Measurements from ENCODE around the gene IL17B.

Gene IL17B

DNA sequence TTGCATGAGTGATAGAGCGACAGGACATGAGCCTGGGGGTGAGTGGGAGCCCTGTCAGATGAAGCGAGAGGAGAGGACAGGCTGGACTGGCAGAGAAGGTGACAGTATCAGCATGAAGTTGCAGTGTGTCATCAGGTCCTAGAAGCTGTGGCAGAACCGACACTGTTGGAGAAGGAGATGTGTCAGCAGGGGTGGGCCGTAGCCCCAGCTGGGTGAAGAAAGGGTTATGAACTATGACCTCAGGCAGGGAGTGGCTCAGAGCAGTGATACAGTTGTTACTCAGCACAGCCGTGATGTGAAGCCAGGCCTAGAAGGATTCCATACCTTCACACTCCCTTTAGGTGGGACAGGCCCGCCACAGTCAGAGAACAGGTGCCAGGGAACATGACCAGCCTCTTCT, 13.7 kb downstream of the IL17B start:
- no peaks in the 10 kb centered on the region for H3K27me3 ChIP-seq (ENCODE audit: insufficient read depth, low read depth)
- H3K9ac ChIP-seq = no peak overlapping the region
- no peak overlapping the region for H3K4me3 ChIP-seq (IDR thresholded peaks at IDR 0.05; ENCODE audit: insufficient read depth, low read depth, low read length)
- TF ChIP-seq, protein P1, sequence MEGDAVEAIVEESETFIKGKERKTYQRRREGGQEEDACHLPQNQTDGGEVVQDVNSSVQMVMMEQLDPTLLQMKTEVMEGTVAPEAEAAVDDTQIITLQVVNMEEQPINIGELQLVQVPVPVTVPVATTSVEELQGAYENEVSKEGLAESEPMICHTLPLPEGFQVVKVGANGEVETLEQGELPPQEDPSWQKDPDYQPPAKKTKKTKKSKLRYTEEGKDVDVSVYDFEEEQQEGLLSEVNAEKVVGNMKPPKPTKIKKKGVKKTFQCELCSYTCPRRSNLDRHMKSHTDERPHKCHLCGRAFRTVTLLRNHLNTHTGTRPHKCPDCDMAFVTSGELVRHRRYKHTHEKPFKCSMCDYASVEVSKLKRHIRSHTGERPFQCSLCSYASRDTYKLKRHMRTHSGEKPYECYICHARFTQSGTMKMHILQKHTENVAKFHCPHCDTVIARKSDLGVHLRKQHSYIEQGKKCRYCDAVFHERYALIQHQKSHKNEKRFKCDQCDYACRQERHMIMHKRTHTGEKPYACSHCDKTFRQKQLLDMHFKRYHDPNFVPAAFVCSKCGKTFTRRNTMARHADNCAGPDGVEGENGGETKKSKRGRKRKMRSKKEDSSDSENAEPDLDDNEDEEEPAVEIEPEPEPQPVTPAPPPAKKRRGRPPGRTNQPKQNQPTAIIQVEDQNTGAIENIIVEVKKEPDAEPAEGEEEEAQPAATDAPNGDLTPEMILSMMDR (conservative IDR thresholded peaks at IDR 0.05; ENCODE audit: low read depth, low read length) = no peak
- H3K4me1 ChIP-seq (ENCODE audit: low read depth, poor library complexity, severe bottlenecking) = peaks cover 10% of the 10 kb centered on the region
- no peak overlapping the region for H2AFZ ChIP-seq (ENCODE audit: low read depth)
- no peaks in the 10 kb centered on the region for H3K79me2 ChIP-seq (ENCODE audit: insufficient read depth, low read depth)
- no peak overlapping the region for H3K4me2 ChIP-seq
- H3K36me3 ChIP-seq (ENCODE audit: insufficient read depth) = no peaks in the 10 kb centered on the region
- no peak overlapping the region for H3K27ac ChIP-seq
- H4K20me1 ChIP-seq (ENCODE audit: insufficient read depth) = no peaks in the 10 kb centered on the region

DNA sequence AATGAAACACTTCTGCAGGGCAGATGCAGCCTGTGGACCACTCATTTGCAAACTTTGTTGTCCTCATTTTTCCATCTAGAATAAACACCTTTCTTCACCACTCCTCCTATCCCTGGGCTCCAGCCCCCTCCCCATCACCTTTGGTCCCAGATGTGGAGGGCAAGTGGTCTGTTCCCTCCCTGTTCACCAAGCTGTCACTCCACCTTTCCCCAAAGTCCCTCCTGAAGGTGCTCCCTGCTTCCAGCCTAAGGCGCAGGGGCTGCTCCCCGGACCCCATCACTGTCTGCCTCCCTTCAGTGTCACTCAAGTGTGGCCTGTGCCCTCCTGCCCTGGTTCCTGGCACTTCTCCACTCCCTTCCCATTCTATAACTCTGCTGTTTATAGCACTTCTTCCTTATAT, 14.4 kb downstream of the IL17B start:
- no peak overlapping the region for H3K4me2 ChIP-seq
- H3K4me1 ChIP-seq (ENCODE audit: low read depth, poor library complexity, severe bottlenecking) = peaks cover 10% of the 10 kb centered on the region
- no peak overlapping the region for H2AFZ ChIP-seq (ENCODE audit: low read depth)
- no peaks in the 10 kb centered on the region for H4K20me1 ChIP-seq (ENCODE audit: insufficient read depth)
- H3K79me2 ChIP-seq (ENCODE audit: insufficient read depth, low read depth) = no peaks in the 10 kb centered on the region
- H3K27me3 ChIP-seq (ENCODE audit: insufficient read depth, low read depth) = no peaks in the 10 kb centered on the region
- H3K9ac ChIP-seq = no peak overlapping the region
- no peak overlapping the region for H3K27ac ChIP-seq
- no peaks in the 10 kb centered on the region for H3K36me3 ChIP-seq (ENCODE audit: insufficient read depth)
- TF ChIP-seq, protein P1 (conservative IDR thresholded peaks at IDR 0.05; ENCODE audit: low read depth, low read length) = no peak
- H3K4me3 ChIP-seq (IDR thresholded peaks at IDR 0.05; ENCODE audit: insufficient read depth, low read depth, low read length) = no peak overlapping the region

DNA sequence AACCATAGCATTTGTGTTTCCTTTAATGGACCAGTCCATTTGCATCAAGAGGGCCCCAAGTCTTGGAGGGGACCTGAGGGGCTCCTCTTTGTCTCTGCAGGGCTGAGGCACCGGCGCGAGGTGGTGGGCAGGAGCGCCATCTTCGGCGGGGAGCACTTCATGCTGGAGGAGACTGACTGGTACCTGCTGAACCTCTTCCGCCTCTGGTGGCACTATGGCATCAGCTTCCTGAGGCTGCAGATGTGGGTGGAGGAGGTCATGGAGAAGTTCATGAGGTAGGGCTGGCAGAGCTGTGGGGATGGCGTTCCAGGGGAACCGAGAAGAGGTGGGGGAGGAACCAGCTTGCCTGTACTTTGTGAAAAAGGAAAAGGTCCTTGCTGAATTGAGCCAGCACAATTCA, 15.2 kb downstream of the IL17B start:
- Histone ChIP-seq H3K9ac (no peak overlapping the region), H4K20me1 (ENCODE audit: insufficient read depth) (no peaks in the 10 kb centered on the region), H3K36me3 (ENCODE audit: insufficient read depth) (no peaks in the 10 kb centered on the region), H3K27me3 (ENCODE audit: insufficient read depth, low read depth) (no peaks in the 10 kb centered on the region), H3K79me2 (ENCODE audit: insufficient read depth, low read depth) (peaks cover 3% of the 10 kb centered on the region; the same call in 1 of the 2 replicates), H3K4me2 (no peak overlapping the region), H3K4me3 (IDR thresholded peaks at IDR 0.05; ENCODE audit: insufficient read depth, low read depth, low read length) (no peak overlapping the region), H2AFZ (ENCODE audit: low read depth) (no peak overlapping the region), H3K4me1 (ENCODE audit: low read depth, poor library complexity, severe bottlenecking) (peaks cover 10% of the 10 kb centered on the region), H3K27ac (no peak overlapping the region)
- TF ChIP-seq, protein P1 (conservative IDR thresholded peaks at IDR 0.05; ENCODE audit: low read depth, low read length) = no peak

DNA sequence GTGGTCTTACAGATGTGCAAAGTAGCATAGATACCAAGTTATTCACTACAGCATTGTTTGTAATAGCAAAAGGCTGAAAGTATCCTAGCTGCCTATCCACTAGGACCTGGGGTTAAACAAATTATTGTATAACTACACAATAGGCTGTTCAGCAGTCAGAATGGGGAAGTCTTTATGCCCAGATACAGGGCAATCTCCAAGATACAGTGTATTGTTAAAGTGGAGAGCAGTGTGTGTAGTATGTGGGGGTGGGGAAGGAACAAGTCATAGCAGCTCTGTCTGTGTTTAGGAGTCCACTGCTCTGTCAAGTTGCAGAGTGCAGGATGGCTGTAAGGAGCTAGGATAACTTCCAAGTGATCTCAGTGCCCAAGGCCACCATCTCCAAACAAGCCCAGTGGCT, 15.7 kb downstream of the IL17B start:
- Histone ChIP-seq H4K20me1 (ENCODE audit: insufficient read depth) (no peaks in the 10 kb centered on the region), H3K4me2 (no peak overlapping the region), H3K9ac (no peak overlapping the region), H3K27ac (no peak overlapping the region), H3K4me3 (IDR thresholded peaks at IDR 0.05; ENCODE audit: insufficient read depth, low read depth, low read length) (no peak overlapping the region), H3K79me2 (ENCODE audit: insufficient read depth, low read depth) (peaks cover 8% of the 10 kb centered on the region; the same call in 1 of the 2 replicates), H2AFZ (ENCODE audit: low read depth) (no peak overlapping the region), H3K4me1 (ENCODE audit: low read depth, poor library complexity, severe bottlenecking) (peaks cover 10% of the 10 kb centered on the region), H3K27me3 (ENCODE audit: insufficient read depth, low read depth) (no peaks in the 10 kb centered on the region), H3K36me3 (ENCODE audit: insufficient read depth) (no peaks in the 10 kb centered on the region)
- TF ChIP-seq, protein P1 (conservative IDR thresholded peaks at IDR 0.05; ENCODE audit: low read depth, low read length) = no peak
